Neural cell (in vitro differentiated cells): ENCODE data around the gene AASS. TPM values are rescaled to one million over a fixed set of nuclear protein-coding genes. Genes with fewer than 3 reads are reported as not detected.

ENCODE experiments used
- H2AFZ ChIP-seq: fragments of 200-600, 300-800 bp; sonication (generic), shearing (Covaris generic); 2 replicates; pipeline ENCODE4 v1.6.0; 2014; ENCODE audit warnings: low read depth, mild to moderate bottlenecking, antibody characterized with exemption, low read length, moderate library complexity
- H3F3A ChIP-seq: fragments of 200-600 bp; shearing (Covaris generic); 2 replicates; pipeline ENCODE4 v1.6.1; 2016; ENCODE audit warnings: mild to moderate bottlenecking, moderate library complexity, mixed read lengths, antibody characterized with exemption, low read length; ENCODE audit not compliant: insufficient read depth, poor library complexity, severe bottlenecking
- H3K27ac ChIP-seq: fragments of 200-600, 300-800 bp; sonication (generic), shearing (Covaris generic); 2 replicates; pipeline ENCODE4 v1.5.1; 2014; ENCODE audit warnings: mild to moderate bottlenecking, low read length, moderate library complexity
- H3K27me3 ChIP-seq: fragments of 300-800, 200-600 bp; sonication (generic), shearing (Covaris generic); 2 replicates; pipeline ENCODE4 v1.6.0; 2014; ENCODE audit warnings: mild to moderate bottlenecking, low read depth, low read length, moderate library complexity; ENCODE audit not compliant: insufficient read depth
- H3K36me3 ChIP-seq: fragments of 300-800, 200-600 bp; sonication (generic), shearing (Covaris generic); 2 replicates; pipeline ENCODE4 v1.5.1; 2014; ENCODE audit warnings: mild to moderate bottlenecking, antibody characterized with exemption, low read length, moderate library complexity; ENCODE audit not compliant: insufficient read depth
- H3K4me2 ChIP-seq: fragments of 300-800, 200-600 bp; sonication (generic), shearing (Covaris generic); 2 replicates; pipeline ENCODE4 v1.6.0; 2014; ENCODE audit warnings: mild to moderate bottlenecking, low read length
- H3K4me3 ChIP-seq: fragments of 300-800, 200-600 bp; sonication (generic), shearing (Covaris generic); 2 replicates; pipeline ENCODE4 v1.5.1; 2014; ENCODE audit warnings: mild to moderate bottlenecking, low read length, moderate library complexity
- H3K79me2 ChIP-seq: fragments of 200-600 bp; shearing (Covaris generic); replicated peaks from 2 replicates; pipeline ENCODE4 v1.6.0; 2014; ENCODE audit warnings: mild to moderate bottlenecking, low read length, moderate library complexity; ENCODE audit not compliant: insufficient read depth
- H3K9ac ChIP-seq: fragments of 300-800, 200-600 bp; sonication (generic), shearing (Covaris generic); 2 replicates; pipeline ENCODE4 v1.6.1; 2016; ENCODE audit warnings: mild to moderate bottlenecking, low read length, mixed read lengths
- H3K9me2 ChIP-seq: fragments of 200-600 bp; shearing (Covaris generic); 2 replicates; pipeline ENCODE4 v1.6.1; 2016; ENCODE audit warnings: mild to moderate bottlenecking, low read length, mixed read lengths; ENCODE audit not compliant: insufficient read depth
- H3K9me3 ChIP-seq: fragments of 200-600, 300-800 bp; sonication (generic), shearing (Covaris generic); 2 replicates; pipeline ENCODE4 v1.6.1; 2016; ENCODE audit warnings: mild to moderate bottlenecking, mixed run types, low read length, moderate library complexity, mixed read lengths
- H4K20me1 ChIP-seq: fragments of 200-600 bp; shearing (Covaris generic); 2 replicates; pipeline ENCODE4 v1.6.1; 2016; ENCODE audit warnings: mild to moderate bottlenecking, mixed run types; ENCODE audit not compliant: insufficient read depth
- EP300 ChIP-seq: fragments of 450-650 bp; conservative IDR thresholded peaks from 2 replicates; pipeline ENCODE4 v1.6.1; 2014; ENCODE audit warnings: antibody characterized with exemption, mild to moderate bottlenecking, moderate library complexity; ENCODE audit not compliant: poor library complexity, severe bottlenecking
- POLR2AphosphoS5 ChIP-seq: IDR thresholded peaks from 2 replicates; pipeline ENCODE4 v1.6.1; 2012
- RAD21 ChIP-seq: fragments of 450-650 bp; conservative IDR thresholded peaks from 2 replicates; pipeline ENCODE4 v1.6.1; 2014; ENCODE audit warnings: antibody characterized with exemption, mild to moderate bottlenecking, moderate library complexity
- REST ChIP-seq: IDR thresholded peaks from 2 replicates; pipeline ENCODE4 v1.6.1; 2012; ENCODE audit warnings: borderline replicate concordance
- SMC3 ChIP-seq: fragments of 450-650 bp; conservative IDR thresholded peaks from 2 replicates; pipeline ENCODE4 v1.6.1; 2014; ENCODE audit warnings: antibody characterized with exemption, mild to moderate bottlenecking, moderate library complexity; ENCODE audit not compliant: poor library complexity
- TAF1 ChIP-seq: IDR thresholded peaks from 2 replicates; pipeline ENCODE4 v1.6.1; 2012; ENCODE audit warnings: low read depth
- polyA plus RNA-seq: library from polyadenylated mRNA; depleted of rRNA; stranded (reverse); fragments of >200 nt; gene quantifications from 2 replicates; pipeline ENCODE4 v1.2.3, GENCODE V29; 2014
- TF ChIP-seq, protein P1 (sequence below): fragments of 450-650 bp; IDR thresholded peaks from 2 replicates; pipeline ENCODE4 v1.5.1; 2014; ENCODE audit warnings: antibody characterized with exemption, mild to moderate bottlenecking, moderate library complexity; ENCODE audit not compliant: poor library complexity, severe bottlenecking

Gene AASS
- polyA plus RNA-seq, 1 donor from 2014 or later = 12.5 TPM

- H3K9ac ChIP-seq = no peak overlapping the region
- no peak overlapping the region for H3K4me3 ChIP-seq
- no peaks in the 10 kb centered on the region for H3K9me3 ChIP-seq
- H3K36me3 ChIP-seq = no peaks in the 10 kb centered on the region
- no peaks in the 10 kb centered on the region for H4K20me1 ChIP-seq
- no peaks in the 10 kb centered on the region for H3K9me2 ChIP-seq
- H3K27me3 ChIP-seq = no peaks in the 10 kb centered on the region
- H3K27ac ChIP-seq = no peak overlapping the region
- no peak for TF ChIP-seq TAF1
- TF ChIP-seq SMC3 = no peak
- TF ChIP-seq POLR2AphosphoS5 = no peak
- no peak for TF ChIP-seq REST
- TF ChIP-seq, protein P1, sequence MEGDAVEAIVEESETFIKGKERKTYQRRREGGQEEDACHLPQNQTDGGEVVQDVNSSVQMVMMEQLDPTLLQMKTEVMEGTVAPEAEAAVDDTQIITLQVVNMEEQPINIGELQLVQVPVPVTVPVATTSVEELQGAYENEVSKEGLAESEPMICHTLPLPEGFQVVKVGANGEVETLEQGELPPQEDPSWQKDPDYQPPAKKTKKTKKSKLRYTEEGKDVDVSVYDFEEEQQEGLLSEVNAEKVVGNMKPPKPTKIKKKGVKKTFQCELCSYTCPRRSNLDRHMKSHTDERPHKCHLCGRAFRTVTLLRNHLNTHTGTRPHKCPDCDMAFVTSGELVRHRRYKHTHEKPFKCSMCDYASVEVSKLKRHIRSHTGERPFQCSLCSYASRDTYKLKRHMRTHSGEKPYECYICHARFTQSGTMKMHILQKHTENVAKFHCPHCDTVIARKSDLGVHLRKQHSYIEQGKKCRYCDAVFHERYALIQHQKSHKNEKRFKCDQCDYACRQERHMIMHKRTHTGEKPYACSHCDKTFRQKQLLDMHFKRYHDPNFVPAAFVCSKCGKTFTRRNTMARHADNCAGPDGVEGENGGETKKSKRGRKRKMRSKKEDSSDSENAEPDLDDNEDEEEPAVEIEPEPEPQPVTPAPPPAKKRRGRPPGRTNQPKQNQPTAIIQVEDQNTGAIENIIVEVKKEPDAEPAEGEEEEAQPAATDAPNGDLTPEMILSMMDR = no peak
- no peak overlapping the region for H2AFZ ChIP-seq
- no peaks in the 10 kb centered on the region for H3K79me2 ChIP-seq
- no peaks in the 10 kb centered on the region for H3F3A ChIP-seq
- no peak overlapping the region for H3K4me2 ChIP-seq
Measured at GRCh38 chr7:122094549-122094948, 49.5 kb downstream of the AASS start.

DNA sequence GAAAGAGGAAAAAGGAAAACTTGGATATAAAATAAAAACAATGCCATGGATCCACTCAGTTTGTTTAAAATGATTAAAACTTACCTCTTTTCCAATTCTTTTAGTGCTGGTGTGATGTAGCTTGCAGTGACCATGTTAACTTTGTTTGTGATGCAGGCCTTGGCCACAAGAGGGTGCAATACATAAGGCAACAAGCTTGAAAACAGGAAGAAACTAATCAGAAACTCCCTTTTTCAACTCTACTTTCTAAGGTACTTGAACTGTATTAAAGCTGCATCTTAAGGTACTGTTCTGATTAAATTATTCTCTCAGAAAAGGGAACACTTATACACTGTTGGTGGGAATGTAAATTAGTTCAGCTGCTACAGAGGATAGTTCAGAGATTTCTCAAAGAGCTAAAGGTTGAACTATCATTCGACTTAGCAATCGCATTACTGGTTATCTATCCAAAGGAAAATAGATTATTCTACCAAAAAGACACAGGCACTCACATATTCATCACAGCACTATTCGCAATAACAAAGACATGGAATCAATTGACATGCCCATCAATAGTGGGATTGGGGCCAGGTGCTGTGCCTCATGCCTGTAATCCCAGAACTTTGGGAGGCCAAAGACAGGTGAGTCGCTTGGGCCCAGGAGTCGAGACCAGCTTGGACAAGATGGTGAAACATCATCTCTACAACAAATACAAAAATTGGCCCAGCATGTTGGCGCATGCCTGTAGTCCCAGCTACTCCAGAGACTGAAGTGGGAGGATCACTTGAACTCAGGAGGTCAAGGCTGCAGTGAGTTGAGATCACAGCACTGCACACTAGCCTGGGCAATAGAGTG is 50.9 kb downstream of the AASS start:
- Histone ChIP-seq H3K79me2 (no peaks in the 10 kb centered on the region), H3K9me3 (no peaks in the 10 kb centered on the region), H3F3A (no peaks in the 10 kb centered on the region), H2AFZ (no peak overlapping the region), H3K27me3 (no peaks in the 10 kb centered on the region), H3K9me2 (no peaks in the 10 kb centered on the region), H3K4me3 (no peak overlapping the region), H3K27ac (no peak overlapping the region), H3K4me2 (no peak overlapping the region), H4K20me1 (no peaks in the 10 kb centered on the region), H3K36me3 (no peaks in the 10 kb centered on the region), H3K9ac (no peak overlapping the region)
- no peak for TF ChIP-seq EP300
- no peak for TF ChIP-seq TAF1
- no peak for TF ChIP-seq POLR2AphosphoS5
- TF ChIP-seq SMC3 = peak; percentile 71
- TF ChIP-seq, protein P1 = peak; percentile 73
- TF ChIP-seq RAD21 = peak; percentile 60
- no peak for TF ChIP-seq REST
